ENCODE measurements around the gene GGA1.

Gene GGA1

DNA sequence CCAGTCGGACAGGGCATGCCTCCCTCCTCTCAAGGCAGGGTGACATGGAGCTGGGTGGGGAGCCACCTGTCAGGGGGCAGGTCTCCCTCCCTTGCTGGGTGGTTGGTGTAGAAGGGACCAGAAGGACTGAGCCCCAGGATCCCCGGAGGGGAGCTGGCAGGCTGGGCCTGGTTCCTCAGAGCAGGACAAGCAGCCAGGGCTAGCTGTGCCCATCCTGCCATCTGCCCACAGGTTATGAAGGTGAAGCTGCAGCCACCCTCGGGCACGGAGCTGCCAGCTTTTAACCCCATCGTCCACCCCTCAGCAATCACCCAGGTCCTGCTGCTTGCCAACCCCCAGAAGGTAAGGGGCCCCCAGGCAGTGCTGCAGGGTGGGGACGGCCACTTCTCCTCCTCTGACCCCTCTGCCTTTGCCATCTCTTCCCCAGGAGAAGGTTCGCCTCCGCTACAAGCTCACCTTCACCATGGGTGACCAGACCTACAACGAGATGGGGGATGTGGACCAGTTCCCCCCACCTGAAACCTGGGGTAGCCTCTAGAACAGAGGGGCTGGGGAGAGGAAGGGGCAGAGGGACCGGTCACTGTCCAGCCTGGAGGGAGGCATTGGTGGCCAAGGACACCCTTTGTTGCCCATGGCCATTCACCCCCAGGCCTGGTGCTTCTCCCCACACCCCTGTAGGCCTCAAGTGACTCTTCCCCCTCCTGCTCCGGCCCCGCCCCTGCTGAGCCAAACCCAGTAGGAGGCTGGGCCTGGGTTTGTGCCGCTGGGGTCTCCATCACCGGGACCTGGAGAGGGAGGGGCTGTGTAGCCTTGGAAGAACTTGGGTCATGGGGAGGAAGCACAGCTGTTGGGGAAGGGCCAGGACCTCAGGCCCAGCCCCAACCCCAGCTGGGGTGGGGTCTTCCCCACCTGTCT lies 23.8 kb downstream of the GGA1 start:
- peak; percentile 50 for DNase-seq

DNA sequence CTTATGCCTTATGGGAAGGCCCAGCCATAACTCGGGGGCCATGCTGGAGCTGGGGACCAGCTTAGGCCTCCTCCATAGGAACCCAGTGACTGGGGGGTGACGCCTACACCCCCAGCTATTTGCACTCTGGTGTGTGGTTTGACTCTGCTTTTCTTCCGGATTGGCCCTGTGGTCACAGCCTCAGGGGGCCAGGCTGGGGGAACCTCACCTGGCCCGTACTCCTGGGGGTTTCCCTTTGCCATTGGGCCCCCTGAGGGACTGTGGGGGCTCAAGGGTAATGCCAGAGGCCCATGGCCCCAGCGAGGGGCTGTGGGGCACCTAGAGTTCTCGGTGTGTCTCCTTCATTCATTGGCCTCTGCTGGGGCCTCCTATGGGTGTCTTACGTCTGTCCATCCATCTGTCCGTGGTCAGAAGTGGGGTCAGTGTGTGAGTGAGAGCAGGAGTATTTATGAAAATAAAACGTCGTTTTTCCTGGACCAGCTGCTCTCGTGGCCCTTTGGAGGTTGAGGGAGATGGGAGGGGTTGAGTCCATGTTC lies 24.5 kb downstream of the GGA1 start:
- peak; percentile 55 for DNase-seq

DNA sequence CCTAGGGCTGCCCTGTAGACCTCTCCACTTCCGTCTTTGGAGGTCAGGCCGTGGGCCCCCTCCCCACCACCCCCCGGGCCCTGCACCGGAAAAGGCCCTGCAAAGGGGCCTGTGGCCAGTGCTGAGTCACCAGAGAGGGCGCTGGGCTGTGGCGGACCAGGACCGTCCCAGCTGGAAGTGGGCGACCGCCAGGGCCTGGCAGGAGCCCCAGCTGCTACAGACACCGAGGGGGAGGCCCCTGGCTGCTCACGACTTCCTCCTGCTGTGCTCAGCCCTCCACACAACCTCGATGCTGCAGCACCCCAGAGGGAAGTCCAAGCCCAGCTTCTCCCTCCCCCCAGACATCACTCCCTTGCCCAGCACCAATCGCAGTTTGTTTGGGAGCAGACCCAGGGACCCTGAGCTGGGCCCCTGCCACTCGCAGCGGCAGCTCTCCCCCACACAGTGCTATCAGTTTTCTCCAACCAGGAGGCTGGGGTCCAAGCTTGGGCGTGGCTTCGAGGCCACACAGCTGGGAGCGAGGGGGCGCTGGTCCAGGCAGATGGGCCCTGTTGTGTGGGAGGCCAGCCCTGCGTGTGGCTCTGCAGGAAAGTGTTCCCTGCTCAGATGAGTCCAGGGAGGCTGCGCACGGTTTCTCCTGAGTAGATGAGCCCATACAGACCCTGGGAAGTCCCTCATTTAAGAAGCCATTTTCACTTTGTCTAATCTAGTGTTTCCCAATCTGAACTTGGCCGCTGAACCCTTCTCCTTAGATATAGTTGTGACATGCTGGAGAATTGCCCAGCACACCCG lies 25.2 kb downstream of the GGA1 start:
- DNase-seq, result peak; percentile 86

DNA sequence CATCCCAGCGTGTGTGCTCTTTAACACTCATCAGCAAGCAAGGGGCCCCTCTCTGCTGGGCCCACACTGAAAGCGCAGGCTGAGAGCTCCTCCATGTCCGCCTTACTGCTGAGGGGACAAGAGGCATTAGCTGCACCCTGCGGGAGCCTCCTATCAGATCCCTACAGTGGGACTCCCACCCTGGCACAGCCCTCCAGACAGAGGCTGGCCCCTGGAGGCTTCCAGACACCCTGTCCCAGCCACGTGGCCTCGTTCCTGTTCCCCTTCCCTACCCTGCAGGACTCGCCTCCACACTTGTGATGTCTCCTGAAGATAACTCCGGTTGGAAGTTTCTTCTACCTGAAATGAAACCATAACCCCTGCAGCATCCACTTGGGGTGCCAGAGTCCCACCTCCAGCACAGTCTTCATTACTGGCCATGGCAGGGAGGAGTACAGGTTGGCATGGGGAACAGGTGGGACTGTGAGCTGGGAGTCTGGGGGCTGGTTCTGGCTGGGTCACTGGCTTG lies 25.8 kb downstream of the GGA1 start:
- DNase-seq, result peak; percentile 60

DNA sequence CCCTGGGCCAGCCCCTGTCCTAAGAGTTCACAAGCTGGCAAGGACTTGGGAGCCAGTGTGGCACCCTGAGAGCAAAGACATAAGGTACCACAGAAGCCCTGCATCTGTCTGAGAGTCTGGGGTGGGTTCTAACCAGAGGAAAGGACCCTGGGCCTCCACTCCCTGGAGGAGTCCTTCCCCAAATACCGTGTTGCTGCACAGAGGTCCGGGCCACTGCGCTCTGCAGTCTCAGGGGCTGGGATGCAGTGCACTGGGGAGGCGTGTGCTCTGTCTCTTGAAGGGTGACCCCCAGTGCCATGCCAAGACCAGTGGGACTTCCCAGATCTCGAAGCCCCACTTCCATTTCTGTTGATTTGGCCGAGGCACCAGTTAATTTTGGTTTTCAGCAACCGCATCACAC lies 26.5 kb downstream of the GGA1 start:
- no peak for DNase-seq

DNA sequence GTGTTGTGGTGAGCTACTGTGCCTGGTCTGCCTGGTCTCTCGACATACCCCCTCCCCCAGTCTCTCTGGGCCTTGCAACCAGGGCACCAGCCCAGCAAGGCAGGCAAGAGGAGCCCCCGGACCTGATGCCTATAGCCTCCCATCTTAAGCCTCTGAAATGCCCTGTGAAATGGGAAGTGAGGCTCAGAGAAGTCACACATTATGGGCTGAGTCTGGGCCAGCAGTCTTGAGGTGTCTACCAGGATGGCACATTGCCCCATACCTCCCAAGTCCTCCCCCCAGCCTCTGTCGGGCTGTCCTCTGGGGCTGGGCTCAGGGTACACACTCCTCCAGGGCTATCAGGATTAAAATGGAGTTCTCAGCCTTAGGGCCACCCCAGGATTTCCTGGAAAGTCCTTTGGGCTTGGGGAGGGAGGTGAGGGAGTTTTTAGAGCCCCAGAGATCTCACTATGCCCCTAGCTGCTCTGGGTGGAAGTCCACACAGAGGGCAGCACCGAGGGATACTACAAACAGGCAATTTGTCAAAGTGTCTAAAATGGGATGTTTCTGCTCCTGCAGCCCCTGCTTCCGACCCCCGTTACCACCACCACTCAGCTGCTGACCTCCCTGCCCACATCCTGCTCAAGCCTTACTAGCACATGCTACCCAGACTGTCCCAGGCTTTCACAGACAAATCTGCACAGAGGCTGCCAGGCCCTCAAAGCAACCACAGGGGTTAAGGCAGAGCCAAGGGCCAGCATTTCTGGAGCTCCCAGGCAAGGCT lies 27.7 kb downstream of the GGA1 start:
- DNase-seq, result peak; percentile 68

DNA sequence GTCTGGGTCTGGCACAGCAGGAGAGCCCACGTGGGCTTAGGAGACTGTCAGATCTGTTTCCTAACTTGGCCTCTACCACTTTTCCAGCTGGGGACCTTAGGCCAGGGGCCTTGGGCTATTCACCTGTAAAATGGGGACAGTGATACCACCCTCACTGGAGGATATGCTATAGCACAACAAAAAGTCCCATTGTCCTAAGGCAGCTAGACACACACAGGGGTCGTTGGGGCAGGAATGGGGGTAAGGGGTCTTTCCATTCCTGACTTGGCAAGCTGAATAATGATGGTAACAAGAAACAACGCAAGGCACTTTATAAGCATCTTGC lies 28.3 kb downstream of the GGA1 start:
- DNase-seq, result no peak

DNA sequence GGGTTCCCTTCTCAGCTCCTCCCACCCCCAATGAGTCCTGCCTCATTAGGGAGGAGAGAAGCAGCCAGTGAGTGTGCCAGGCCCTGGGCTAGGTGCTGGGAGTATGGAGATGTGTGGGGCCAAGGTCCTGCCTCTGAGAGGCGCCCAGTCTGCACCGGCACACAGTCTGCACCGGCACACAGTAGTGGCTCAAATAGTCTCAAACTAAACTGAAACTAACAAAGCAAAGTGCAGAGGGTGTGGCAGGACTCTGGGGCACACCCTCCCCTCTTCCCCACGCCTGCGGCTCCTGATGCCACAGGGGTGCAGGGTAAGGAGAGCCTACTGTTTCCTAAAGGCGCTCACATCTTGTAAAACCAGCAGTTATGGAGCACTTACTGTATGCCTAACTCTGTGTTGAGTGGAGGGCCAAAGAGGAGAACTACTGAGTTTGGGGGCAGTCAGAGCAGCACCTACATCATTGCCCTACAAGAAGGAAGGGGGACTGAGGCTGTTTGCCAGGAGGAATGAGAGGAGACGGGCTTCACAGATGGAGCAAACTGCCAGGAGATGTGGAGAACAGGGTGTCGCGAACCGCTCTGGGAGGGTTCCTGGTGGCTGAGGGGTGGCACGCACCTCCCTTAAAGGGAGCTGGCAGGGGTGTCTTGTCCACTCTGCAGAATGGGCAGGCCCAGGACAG lies 29.9 kb downstream of the GGA1 start:
- DNase-seq, result peak; percentile 85

DNA sequence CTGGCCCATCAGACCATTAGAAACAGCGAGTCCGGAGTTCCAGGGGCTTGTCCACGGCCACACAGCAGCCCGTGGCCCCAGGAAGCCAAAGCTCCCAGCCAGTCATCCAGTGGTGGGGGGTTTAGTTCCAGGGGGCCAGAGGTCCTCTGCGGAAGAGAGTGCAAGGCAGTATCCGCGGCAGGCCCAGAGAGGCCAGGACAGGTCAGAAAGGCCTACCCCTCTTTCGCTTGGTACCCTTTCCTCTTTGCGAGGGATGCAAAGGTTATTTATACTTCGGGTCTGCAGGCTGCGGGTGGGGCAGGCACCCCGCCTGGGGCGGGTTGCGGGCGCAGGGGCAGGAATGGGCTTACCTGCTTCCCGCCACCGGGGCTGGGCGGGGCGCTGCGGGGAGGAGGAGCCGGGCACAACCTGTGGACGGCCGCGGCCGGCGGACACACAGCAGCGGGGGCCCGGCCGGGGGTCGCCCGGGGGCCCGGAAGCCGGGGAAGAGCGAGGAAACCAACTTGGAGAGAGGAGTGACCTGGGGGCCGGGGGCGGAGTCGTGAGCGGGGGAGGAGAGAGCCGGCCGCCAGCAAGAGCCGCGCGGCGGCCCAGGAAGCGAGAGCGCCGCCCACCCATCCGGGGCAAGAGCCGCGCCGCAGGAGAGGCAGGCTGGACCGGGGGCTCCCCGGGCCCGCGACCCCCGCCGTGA lies 30.6 kb downstream of the GGA1 start, which contains the start of gene SH3BP1:
Gene SH3BP1, plus strand, starts transcription at position 600 of the 691 bp plus-strand sequence. CDS start 119 bp downstream, outside the sequence.
- peak; percentile 68 for DNase-seq

DNA sequence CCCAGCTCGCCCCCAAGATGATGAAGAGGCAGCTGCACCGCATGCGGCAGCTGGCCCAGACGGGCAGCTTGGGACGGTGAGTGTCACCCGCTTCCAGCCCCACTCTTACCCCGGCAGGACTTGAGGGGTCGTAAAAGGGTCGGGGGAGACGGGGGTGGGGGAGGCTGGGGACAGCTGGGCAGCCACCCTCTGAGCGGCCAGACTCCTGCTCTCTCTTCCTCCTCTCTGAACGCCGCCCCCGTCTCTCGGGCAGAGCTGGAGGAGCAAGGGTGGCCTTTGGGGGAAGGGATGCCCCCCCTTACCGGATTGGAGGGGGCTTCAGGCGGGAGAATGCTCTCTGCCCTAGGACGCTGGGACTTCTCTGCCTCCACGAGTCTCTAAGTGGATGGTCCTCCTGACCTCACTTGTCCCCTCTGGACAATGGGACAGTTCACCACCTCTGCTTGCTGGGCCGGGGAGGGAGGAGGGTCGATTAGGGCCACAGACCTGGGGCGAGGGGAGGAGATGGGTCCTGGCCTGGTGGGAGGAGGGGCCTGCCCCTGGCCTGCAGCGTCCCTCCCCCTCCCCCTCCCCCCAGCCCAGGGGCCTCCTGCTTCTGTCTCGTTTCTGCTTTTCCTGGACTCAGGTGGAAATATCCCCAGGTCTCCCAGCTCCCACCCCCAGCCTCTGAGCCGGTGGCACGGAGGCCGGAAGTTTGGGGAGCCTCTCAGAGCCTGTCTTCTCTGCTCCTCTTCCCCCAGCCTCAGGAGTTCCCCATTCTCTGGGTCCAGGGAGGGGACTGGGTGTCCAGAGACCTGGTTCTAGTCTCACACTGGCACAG lies 31.3 kb downstream of the GGA1 start:
- DNase-seq, result peak; percentile 54

DNA sequence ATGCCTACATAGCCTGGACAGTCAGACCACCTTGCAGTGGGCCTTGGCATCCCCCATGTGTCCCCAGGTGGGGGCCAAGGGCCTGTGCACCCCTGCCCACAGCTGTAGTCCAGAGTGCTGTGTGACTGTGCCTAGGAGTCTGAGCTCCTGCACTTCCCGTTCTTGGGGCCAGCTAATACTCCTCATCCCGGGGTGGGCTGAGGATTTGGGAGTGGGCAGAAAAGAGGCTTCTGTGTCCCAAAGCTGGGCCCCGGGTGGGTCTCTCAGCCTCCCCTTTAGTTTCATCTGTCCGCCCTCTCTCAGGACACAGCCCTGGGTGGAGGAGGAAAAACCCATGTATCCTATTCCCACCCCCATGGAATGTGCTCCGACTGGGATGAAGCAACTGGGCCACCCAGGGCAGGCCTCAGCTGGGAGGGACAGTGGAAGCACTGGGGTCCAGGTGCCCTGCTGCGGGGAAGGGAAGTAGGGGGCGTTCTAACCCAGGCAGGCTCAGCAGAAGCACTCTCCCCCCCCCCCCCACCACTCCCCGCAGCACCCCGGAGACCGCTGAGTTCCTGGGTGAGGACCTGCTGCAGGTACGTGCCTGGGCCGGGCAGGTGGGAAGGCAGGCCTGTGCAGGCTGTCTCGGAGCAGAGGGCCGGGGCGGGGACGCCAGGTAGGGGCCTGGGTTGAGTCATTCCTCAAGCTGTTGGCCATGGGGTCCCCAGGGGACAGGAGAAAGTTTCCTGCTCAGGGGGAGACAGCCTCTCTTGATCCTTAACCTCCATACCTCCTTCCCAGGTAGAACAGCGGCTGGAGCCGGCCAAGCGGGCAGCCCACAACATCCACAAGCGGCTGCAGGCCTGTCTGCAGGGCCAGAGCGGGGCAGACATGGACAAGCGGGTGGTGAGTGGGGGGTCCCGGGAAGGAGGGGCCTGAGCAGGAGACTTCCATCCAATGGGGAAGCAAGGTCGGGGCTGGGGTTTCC lies 32.2 kb downstream of the GGA1 start:
- DNase-seq, result no peak

DNA sequence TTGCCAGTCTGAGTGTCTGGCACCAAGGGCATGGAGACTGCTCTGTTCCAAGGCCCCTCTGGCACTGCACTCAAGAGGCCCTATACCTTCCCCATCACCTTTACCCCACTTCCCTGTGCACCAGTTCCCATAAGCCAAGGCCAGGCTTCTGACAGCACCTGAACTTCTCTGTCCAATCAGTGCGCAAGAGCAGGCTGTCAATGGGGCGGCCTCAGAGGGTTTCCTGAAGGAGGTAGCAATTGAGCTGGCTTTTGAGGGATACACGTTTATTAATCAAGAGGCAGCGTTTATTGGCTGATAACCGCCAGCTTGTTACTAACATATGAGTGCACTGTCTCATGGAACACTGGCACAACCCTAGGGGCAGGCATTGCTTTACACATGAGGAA lies 32.9 kb downstream of the GGA1 start:
- peak; percentile 35 for DNase-seq

DNA sequence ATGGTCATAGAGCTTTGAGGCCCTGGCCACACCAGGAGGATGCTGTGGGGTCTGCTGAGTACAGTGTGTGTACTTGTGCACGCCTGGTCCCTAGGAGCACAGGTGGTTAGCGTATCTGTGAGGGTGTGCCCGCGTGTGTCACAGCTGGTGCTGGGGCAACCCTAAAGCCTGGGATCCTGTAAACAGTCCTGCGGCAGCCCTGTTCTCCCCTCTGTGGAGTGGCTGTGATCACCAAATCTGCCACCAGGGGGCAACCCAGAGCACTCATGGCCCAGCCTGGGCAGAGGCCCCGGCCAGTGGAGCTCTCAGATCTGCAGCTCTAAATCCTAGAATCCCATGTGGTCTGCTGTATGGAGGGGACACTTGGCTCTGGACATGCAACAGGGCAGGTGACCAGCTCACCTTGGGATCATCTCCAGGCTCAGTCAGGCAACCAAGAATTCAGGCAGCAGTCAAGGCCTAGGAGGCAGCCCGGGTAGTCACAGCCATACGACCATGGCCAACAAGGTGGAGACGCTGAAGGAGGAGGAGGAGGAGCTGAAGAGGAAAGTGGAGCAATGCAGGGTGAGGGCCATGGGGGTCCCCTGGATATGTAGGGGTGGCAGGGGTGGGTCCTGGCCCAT lies 34.7 kb downstream of the GGA1 start:
- DNase-seq, result peak; percentile 92

DNA sequence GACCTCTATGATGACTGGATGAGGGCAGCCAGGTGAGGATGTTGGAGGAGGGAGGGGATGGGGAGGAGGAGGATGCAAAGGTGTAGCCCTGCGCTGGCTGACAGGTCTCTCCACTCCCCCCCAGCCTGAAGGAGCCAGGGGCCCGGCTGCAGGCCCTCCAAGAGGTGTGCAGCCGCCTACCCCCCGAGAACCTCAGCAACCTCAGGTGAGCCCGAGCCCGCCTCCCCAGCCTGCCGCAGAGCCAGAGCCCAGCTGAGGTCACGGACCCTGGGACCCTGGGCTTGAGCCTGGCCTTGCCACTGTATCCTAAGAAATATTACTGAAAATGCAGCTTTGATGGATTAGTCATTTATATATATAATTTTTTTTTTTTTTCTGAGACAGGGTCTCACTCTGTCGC lies 38.7 kb downstream of the GGA1 start:
- DNase-seq, result no peak

DNA sequence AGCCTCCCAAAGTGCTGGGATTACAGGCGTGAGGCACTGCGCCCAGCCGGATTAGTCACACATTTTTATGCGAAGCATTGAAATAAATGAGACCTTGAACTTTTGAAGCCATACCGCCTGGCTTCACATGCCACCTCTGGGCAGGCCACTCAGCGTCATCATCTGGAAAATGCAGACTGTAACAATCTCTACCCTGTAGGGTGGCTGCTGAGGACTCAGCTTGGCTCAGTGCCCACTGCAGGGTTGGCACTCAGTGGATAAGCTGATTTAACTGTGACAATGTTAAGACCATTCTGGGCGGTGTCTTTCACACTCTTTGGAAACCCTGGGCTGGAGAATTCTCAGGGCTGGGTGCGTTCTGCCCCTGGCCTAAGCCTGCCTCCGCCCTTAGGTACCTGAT lies 39.3 kb downstream of the GGA1 start:
- DNase-seq, result peak; percentile 97

DNA sequence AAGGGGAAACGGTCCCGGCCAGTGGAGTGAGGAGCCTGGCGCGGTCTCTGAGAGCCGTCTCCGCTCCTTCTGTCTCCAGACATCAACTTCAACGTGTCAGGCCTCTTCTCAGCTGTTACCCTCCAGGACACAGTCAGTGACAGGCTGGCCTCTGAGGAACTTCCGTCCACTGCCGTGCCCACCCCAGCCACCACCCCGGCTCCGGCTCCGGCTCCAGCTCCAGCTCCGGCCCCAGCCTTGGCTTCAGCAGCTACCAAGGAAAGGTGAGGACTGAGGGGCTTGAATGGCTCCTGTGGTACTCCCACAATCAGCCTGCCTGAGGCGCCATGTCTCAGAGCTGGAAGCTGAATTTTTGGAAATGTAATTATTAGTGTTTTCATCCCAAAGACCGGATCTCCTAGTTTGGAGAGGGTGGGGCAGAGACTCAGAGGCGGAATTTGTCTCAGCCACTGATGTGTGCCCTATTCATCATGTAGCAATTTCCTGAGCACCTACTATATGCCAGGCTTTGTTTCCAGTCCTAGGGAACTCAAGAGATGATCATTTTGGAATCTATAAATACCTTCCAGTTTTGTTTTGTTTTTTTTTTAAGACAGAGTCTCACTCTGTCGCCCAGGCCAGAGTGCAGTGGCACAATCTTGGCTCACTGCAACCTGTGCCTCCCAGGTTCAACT lies 42.0 kb downstream of the GGA1 start:
- no peak for DNase-seq

DNA sequence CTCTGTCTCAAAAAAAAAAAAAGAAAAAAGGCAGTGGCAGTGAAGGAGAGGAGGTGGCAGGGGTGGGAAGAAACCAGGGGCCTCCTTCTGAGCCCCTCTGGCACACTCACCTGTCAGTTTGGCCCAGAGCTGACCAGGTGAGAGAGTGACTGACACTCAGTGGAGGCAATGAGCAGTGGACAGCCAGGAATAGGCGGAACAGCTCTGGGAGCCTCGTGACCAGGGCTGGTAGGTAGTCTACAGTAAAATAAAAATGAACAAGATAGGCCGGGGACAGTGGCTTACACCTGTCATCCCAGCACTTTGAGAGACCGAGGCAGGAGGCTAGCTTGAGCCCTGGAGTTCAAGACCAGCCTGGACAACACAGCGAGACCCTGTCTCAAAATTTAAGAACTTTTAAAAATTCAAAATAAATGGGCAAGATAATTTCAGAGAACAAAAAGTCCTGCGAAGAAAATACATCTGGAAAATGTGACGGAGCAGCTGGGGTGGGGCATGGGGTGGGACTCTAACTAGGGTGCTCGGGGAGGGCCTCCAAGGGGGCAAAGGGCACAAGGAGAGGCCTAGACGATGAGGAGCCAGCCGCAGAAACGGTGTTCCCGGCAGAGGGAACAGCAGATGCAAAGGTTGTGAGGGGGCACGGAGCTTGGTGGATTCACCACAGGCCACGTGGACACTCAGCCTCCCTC lies 46.1 kb downstream of the GGA1 start:
- DNase-seq, result no peak

DNA sequence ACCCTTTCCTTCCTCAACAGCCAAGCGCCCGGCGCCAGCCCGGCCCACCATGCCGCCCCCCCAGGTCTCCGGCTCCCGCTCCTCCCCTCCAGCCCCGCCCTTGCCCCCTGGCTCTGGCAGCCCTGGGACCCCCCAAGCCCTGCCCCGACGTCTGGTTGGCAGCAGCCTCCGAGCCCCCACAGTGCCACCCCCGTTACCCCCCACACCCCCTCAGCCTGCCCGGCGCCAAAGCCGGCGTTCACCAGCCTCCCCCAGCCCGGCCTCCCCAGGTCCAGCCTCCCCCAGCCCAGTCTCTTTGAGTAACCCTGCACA lies 46.6 kb downstream of the GGA1 start:
- DNase-seq, result no peak
